Right lobe of liver (tissue), 4 donors: ENCODE results near the gene CCDC85C.

Experiments used
- POLR2A ChIP-seq: fragments of 450-650 bp; IDR thresholded peaks from one replicate; pipeline ENCODE4 v1.6.1; 2017; ENCODE audit warnings: antibody characterized with exemption, mild to moderate bottlenecking
- TF ChIP-seq, protein P1 (sequence below), 4 donors: fragments of 200-600 bp in 3 of 4; fragments of 450-650 bp in 1 of 4; IDR thresholded peaks; one replicate each; pipeline versions ENCODE4 v1.5.1 to v1.8.0; 2016 to 2022; ENCODE audit warnings: antibody characterized with exemption in 4 of 4, mild to moderate bottlenecking in 2 of 4
- donor health status: DM: no; HTN: no; CAD: no.
- donor health status: DM: no; HTN: no; CAD: no.
- donor health status: DM: no; HTN: yes; CAD: no.

GRCh38 chr14:99615497-99616157 lies 11.6 kb upstream of the CCDC85C start:
- TF ChIP-seq, protein P1, sequence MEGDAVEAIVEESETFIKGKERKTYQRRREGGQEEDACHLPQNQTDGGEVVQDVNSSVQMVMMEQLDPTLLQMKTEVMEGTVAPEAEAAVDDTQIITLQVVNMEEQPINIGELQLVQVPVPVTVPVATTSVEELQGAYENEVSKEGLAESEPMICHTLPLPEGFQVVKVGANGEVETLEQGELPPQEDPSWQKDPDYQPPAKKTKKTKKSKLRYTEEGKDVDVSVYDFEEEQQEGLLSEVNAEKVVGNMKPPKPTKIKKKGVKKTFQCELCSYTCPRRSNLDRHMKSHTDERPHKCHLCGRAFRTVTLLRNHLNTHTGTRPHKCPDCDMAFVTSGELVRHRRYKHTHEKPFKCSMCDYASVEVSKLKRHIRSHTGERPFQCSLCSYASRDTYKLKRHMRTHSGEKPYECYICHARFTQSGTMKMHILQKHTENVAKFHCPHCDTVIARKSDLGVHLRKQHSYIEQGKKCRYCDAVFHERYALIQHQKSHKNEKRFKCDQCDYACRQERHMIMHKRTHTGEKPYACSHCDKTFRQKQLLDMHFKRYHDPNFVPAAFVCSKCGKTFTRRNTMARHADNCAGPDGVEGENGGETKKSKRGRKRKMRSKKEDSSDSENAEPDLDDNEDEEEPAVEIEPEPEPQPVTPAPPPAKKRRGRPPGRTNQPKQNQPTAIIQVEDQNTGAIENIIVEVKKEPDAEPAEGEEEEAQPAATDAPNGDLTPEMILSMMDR (IDR thresholded peaks at IDR 0.05) = no peak
- TF ChIP-seq POLR2A = no peak
